HCT116 (cell line): ENCODE results near the gene RUNX2. TPM values are rescaled to one million over a fixed set of nuclear protein-coding genes. Genes with fewer than 3 reads are reported as not detected.

Source experiments
- ATAC-seq: fragments of 200-7000 bp; cut with Tn5 transposase; 2 replicates; pipeline ENCODE4 v1.9.1; 2020; ENCODE audit warnings: mild to moderate bottlenecking, moderate library complexity
- BruUV-seq: library from RNA; stranded (reverse); fragments of 400-500 nt; replicated peaks from 2 replicates; lab custom pipeline; 2021; lab: Mats Ljungman, UMichigan
- CTCF ChIA-PET: fragments of 300-600 bp; sonication (Branson Sonifier 250); formaldehyde crosslinking; loops from one replicate; lab custom pipeline; 2021; ENCODE audit warnings: antibody characterized with exemption; lab: Charles Lee
- POLR2A ChIA-PET: fragments of 300-600, 350-600 bp; sonication (Branson Sonifier 250); formaldehyde crosslinking; loops from one replicate; lab custom pipeline; 2021; ENCODE audit warnings: antibody characterized with exemption; lab: Charles Lee
- RAD21 ChIA-PET, 2 experiments: fragments of 300-600 bp; sonication (Branson Sonifier 250); formaldehyde crosslinking; loops; one replicate each; lab custom pipeline; 2023; ENCODE audit warnings: low total read pairs in 2 of 2; ENCODE audit not compliant: uncharacterized antibody in 2 of 2, unreplicated experiment in 2 of 2, low non-redundant PET in 1 of 2; lab: Charles Lee
- DNase-seq: peaks from one replicate; pipeline ENCODE4 v3.0.0-alpha.2; 2010; ENCODE audit warnings: low read depth, low spot score
- H2AFZ ChIP-seq: fragments of 200-600 bp; shearing (Covaris generic), sonication (generic); 2 replicates; pipeline ENCODE4 v1.6.1; 2017; ENCODE audit warnings: low read depth, mixed run types, mixed read lengths, antibody characterized with exemption, low read length; ENCODE audit not compliant: poor library complexity, severe bottlenecking
- H3K27ac ChIP-seq: 2 replicates; pipeline ENCODE4 v1.5.1; 2012; ENCODE audit warnings: low read depth, low read length
- H3K27me3 ChIP-seq: fragments of 200-600 bp; sonication (generic); 2 replicates; pipeline ENCODE4 v1.6.1; 2016; ENCODE audit warnings: mixed run types, low read length, mixed read lengths; ENCODE audit not compliant: insufficient read depth
- H3K36me3 ChIP-seq, 2 experiments: fragments of 200-500 bp in 1 of 2; fragments of 200-600 bp in 1 of 2; sonication (Bioruptor generic) in 1 of 2; sonication (generic) in 1 of 2; 2 replicates each; pipeline versions ENCODE4 v1.5.1 to v1.6.1; 2014 to 2016; ENCODE audit warnings: low read length in 2 of 2, inconsistent platforms in 1 of 2, mixed read lengths in 1 of 2, mixed run types in 1 of 2; ENCODE audit not compliant: insufficient read depth in 2 of 2, control insufficient read depth in 1 of 2
- H3K4me1 ChIP-seq, 2 experiments: fragments of 200-600 bp in 1 of 2; sonication (generic) in 1 of 2; 2 replicates each; pipeline versions ENCODE4 v1.5.1 to v1.6.1; 2012 to 2017; ENCODE audit warnings: low read length in 2 of 2, inconsistent platforms in 1 of 2, mild to moderate bottlenecking in 1 of 2, mixed read lengths in 1 of 2, mixed run types in 1 of 2, moderate library complexity in 1 of 2; ENCODE audit not compliant: insufficient read depth in 2 of 2, control insufficient read depth in 1 of 2
- H3K4me2 ChIP-seq: fragments of 200-600 bp; sonication (generic); 2 replicates; pipeline ENCODE4 v1.6.1; 2017; ENCODE audit warnings: mixed run types, low read length, mixed read lengths
- H3K4me3 ChIP-seq, 2 experiments: fragments of 200-600 bp in 1 of 2; sonication (generic) in 1 of 2; replicated peaks in 1 of 2; 2 replicates each; pipeline ENCODE4 v1.5.1; 2011 to 2016; ENCODE audit warnings: low read length in 2 of 2, control low read depth in 1 of 2, low read depth in 1 of 2, mild to moderate bottlenecking in 1 of 2, mixed read lengths in 1 of 2, mixed run types in 1 of 2
- H3K79me2 ChIP-seq: fragments of 200-600 bp; sonication (generic); 2 replicates; pipeline ENCODE4 v1.6.1; 2017; ENCODE audit warnings: mild to moderate bottlenecking, mixed run types, low read length, moderate library complexity, mixed read lengths; ENCODE audit not compliant: insufficient read depth
- H3K9ac ChIP-seq: fragments of 200-600 bp; sonication (generic); 2 replicates; pipeline ENCODE4 v1.6.1; 2016; ENCODE audit warnings: low read length, mixed read lengths
- H3K9me2 ChIP-seq: fragments of 200-600 bp; sonication (generic), shearing (Covaris generic); 2 replicates; pipeline ENCODE4 v1.6.1; 2017; ENCODE audit warnings: mixed run types, mild to moderate bottlenecking, moderate library complexity; ENCODE audit not compliant: insufficient read depth
- H3K9me3 ChIP-seq, 2 experiments: fragments of 200-500 bp in 1 of 2; fragments of 200-600 bp in 1 of 2; sonication (Bioruptor generic) in 1 of 2; sonication (generic) in 1 of 2; 2 replicates each; pipeline ENCODE4 v1.6.1; 2014 to 2017; ENCODE audit warnings: low read length in 2 of 2, mixed read lengths in 2 of 2, inconsistent platforms in 1 of 2, low read depth in 1 of 2, mild to moderate bottlenecking in 1 of 2, mixed run types in 1 of 2, moderate library complexity in 1 of 2; ENCODE audit not compliant: control insufficient read depth in 1 of 2, insufficient read depth in 1 of 2
- H4K20me1 ChIP-seq: fragments of 200-600 bp; sonication (generic), shearing (Covaris generic); 2 replicates; pipeline ENCODE4 v1.6.1; 2017; ENCODE audit warnings: mixed run types, mild to moderate bottlenecking, moderate library complexity; ENCODE audit not compliant: insufficient read depth
- CBX3 ChIP-seq: IDR thresholded peaks from 2 replicates; pipeline ENCODE4 v1.6.1; 2012; ENCODE audit warnings: low read depth
- CEBPB ChIP-seq: IDR thresholded peaks from 2 replicates; pipeline ENCODE4 v1.6.1; 2012; ENCODE audit warnings: low read depth
- CTCF ChIP-seq, 3 experiments: fragments of 200-600 bp in 1 of 3; sonication (generic) in 1 of 3; IDR thresholded peaks in 2 of 3; conservative IDR thresholded peaks in 1 of 3; 2 replicates each; pipeline ENCODE4 v1.5.1; 2012 to 2017; ENCODE audit warnings: low read depth in 2 of 3, low read length in 2 of 3, antibody characterized with exemption in 1 of 3, borderline replicate concordance in 1 of 3, control low read depth in 1 of 3, mild to moderate bottlenecking in 1 of 3, mixed read lengths in 1 of 3, mixed run types in 1 of 3, moderate library complexity in 1 of 3; ENCODE audit not compliant: insufficient read depth in 1 of 3
- EGR1 ChIP-seq: IDR thresholded peaks from 2 replicates; pipeline ENCODE4 v1.6.1; 2012; ENCODE audit warnings: low read depth
- EZH2 ChIP-seq: fragments of 200-600 bp; sonication (generic); IDR thresholded peaks from 2 replicates; pipeline ENCODE4 v1.6.1; 2017; ENCODE audit warnings: antibody characterized with exemption, mixed run types
- RAD21 ChIP-seq: IDR thresholded peaks from 2 replicates; pipeline ENCODE4 v1.6.1; 2012; ENCODE audit warnings: low read depth, mild to moderate bottlenecking
- REST ChIP-seq: IDR thresholded peaks from 2 replicates; pipeline ENCODE4 v1.6.1; 2012; ENCODE audit warnings: low read depth
- SIN3A ChIP-seq: IDR thresholded peaks from 2 replicates; pipeline ENCODE4 v1.6.1; 2012; ENCODE audit warnings: low read depth
- SRF ChIP-seq: IDR thresholded peaks from 2 replicates; pipeline ENCODE4 v1.6.1; 2012; ENCODE audit warnings: low read depth
- YY1 ChIP-seq: IDR thresholded peaks from 2 replicates; pipeline ENCODE4 v1.6.1; 2011; ENCODE audit warnings: low read length, low read depth, moderate library complexity, mild to moderate bottlenecking; ENCODE audit not compliant: insufficient replicate concordance; ENCODE audit errors: extremely low read depth
- ZFX ChIP-seq: fragments of 450-650 bp; IDR thresholded peaks from 2 replicates; pipeline ENCODE4 v1.6.1; 2017
- ZNF274 ChIP-seq: fragments of 200-500 bp; sonication (Bioruptor generic); IDR thresholded peaks from 2 replicates; pipeline ENCODE4 v1.6.1; 2014; ENCODE audit warnings: mild to moderate bottlenecking, low read depth, low read length, inconsistent platforms
- intact Hi-C: fragments of 100-400 bp; cut with micrococcal nuclease; formaldehyde crosslinking; loops from 2 replicates; pipeline ENCODE4 v1.10.0; 2022
- total RNA-seq: library from RNA; stranded (reverse); gene quantifications from one replicate; pipeline ENCODE4 v1.2.1, GENCODE V29; 2021; ENCODE audit not compliant: unreplicated experiment

The RUNX2 gene
- total RNA-seq, 1 experiment from 2014 or later: 1.1 TPM

GRCh38 chr6:45527210-45527609, 199.1 kb downstream of the RUNX2 start (continued):
- TF ChIP-seq REST (no peak), YY1 (no peak)

GRCh38 chr6:45531999-45532595, 204.0 kb downstream of the RUNX2 start:
- no peaks in the 10 kb centered on the region for H3K79me2 ChIP-seq
- peaks cover 17% of the 10 kb centered on the region; the same call in 1 of the 2 replicates for H3K27me3 ChIP-seq
- H3K9me3 ChIP-seq: no peaks in the 10 kb centered on the region
- ATAC-seq (no peak), DNase-seq (no peak)
- ChIA-PET POLR2A (no interaction called here), RAD21 (no interaction called here), CTCF (no interaction called here)
- H3K27ac ChIP-seq: no peak overlapping the region
- H3K9me2 ChIP-seq: no peaks in the 10 kb centered on the region
- H3K4me2 ChIP-seq: no peak overlapping the region
- TF ChIP-seq RAD21: no peak
- TF ChIP-seq EZH2: no peak
- no peak for TF ChIP-seq CEBPB
- no peak for TF ChIP-seq CTCF (IDR thresholded peaks at IDR 0.05 in 2 of 3, conservative IDR thresholded peaks at IDR 0.05 in 1 of 3; ENCODE audit: borderline replicate concordance in 1 of 3, insufficient read depth in 1 of 3, low read depth in 2 of 3, low read length in 2 of 3)
- TF ChIP-seq SIN3A: no peak
- TF ChIP-seq ZFX: no peak
- no peak for TF ChIP-seq ZNF274
- TF ChIP-seq CBX3: no peak
- TF ChIP-seq EGR1: no peak
- TF ChIP-seq SRF: no peak
- no peak for TF ChIP-seq REST
- no TSS peak for BruUV-seq
- intact Hi-C loops: no loop called here
- H3K4me3 ChIP-seq: no peak overlapping the region
- no peak overlapping the region for H2AFZ ChIP-seq
- H4K20me1 ChIP-seq: no peaks in the 10 kb centered on the region
- no peak overlapping the region for H3K9ac ChIP-seq
- H3K4me1 ChIP-seq: no peaks in the 10 kb centered on the region
- H3K36me3 ChIP-seq: no peaks in the 10 kb centered on the region
